ENCODE data around the gene BRIP1. TPM values are rescaled to one million over a fixed set of nuclear protein-coding genes. Genes with fewer than 3 reads are reported as not detected.

The BRIP1 gene
- total RNA-seq, 1 experiment from 2014 or later, result 20.2 TPM

DNA sequence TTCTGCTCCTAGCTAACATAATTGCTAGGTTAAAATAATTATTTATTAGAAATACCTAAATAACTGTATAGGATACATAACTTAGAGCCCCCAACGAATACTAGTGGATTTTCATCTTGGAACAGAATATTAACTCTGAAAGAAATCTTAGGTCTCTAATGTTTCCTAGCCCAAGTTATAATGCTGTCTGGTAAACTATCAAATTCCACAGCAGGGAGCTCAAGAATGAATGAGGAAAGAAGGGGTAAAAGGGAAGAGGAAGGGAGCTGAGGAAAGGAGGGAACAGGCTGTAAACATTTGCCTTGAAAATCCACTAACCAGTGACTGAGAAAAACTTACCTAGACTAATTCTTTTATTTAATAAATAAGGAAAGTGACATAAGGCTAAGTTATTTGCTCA, 179.2 kb downstream of the BRIP1 start:
- Histone ChIP-seq H3K23ac (ENCODE audit: insufficient read length, low read depth, low read length) (no peak overlapping the region), H2AK5ac (ENCODE audit: insufficient read length, low read length) (no peak overlapping the region), H3K79me2 (ENCODE audit: insufficient read depth, low read length) (no peaks in the 10 kb centered on the region), H3K23me2 (ENCODE audit: insufficient read length, low read depth, low read length, poor library complexity, severe bottlenecking) (no peaks in the 10 kb centered on the region), H3K79me1 (ENCODE audit: insufficient read depth, low read depth, low read length, poor library complexity, severe bottlenecking) (no peaks in the 10 kb centered on the region), H3T11ph (ENCODE audit: low read length) (no peak overlapping the region), H4K8ac (replicated peaks; ENCODE audit: insufficient read length, low read depth, low read length) (no peak overlapping the region), H2BK20ac (ENCODE audit: low read depth, low read length, poor library complexity, severe bottlenecking) (no peak overlapping the region), H4K5ac (ENCODE audit: insufficient read length, low read depth, low read length) (no peak overlapping the region), H3K4ac (ENCODE audit: low read depth, low read length) (no peak overlapping the region), H3K14ac (ENCODE audit: insufficient read depth, low read length) (no peak overlapping the region), H4K91ac (ENCODE audit: insufficient read length, low read depth, low read length) (no peak overlapping the region), H2BK120ac (ENCODE audit: low read depth, low read length, poor library complexity, severe bottlenecking) (no peak overlapping the region), H4K20me1 (ENCODE audit: control insufficient read depth, insufficient read depth, insufficient read length) (no peaks in the 10 kb centered on the region), H2BK15ac (ENCODE audit: low read depth, low read length) (no peak overlapping the region), H3K9ac (ENCODE audit: extremely low read depth, insufficient read length, low read length) (no peak overlapping the region), H3K4me1 (ENCODE audit: insufficient read depth, low read length) (no peaks in the 10 kb centered on the region), H3K9me3 (ENCODE audit: control insufficient read depth, low read depth, low read length) (no peaks in the 10 kb centered on the region), H2BK12ac (ENCODE audit: insufficient read length, low read depth, low read length) (no peak overlapping the region), H2AFZ (ENCODE audit: low read length) (no peak overlapping the region), H3K4me2 (ENCODE audit: insufficient read depth, insufficient read length, low read length) (no peak overlapping the region), H3K18ac (ENCODE audit: insufficient read length, low read depth, low read length) (no peak overlapping the region), H2BK5ac (ENCODE audit: insufficient read length, low read length) (no peak overlapping the region), H3K27ac (ENCODE audit: insufficient read length, low read depth, low read length) (no peak overlapping the region), H3K56ac (ENCODE audit: insufficient read length, low read depth, low read length) (no peak overlapping the region), H3K27me3 (ENCODE audit: insufficient read depth, low read length) (no peaks in the 10 kb centered on the region)
- no peak for DNase-seq
- Mint-ChIP-seq H3K9me3 (no peaks in the 10 kb centered on the region), H3K4me3 (no peak overlapping the region), H3K27me3 (ENCODE audit: low read depth) (no peaks in the 10 kb centered on the region), H3K4me1 (no peaks in the 10 kb centered on the region), H3K27ac (no peak overlapping the region), H3K36me3 (ENCODE audit: insufficient read depth in 1 of 3, low read depth in 3 of 3) (peaks cover 0 to 28% (median 21%) of the 10 kb centered on the region in 3 experiments; a peak in 6 of 7 replicates)
- TF ChIP-seq, protein P1, sequence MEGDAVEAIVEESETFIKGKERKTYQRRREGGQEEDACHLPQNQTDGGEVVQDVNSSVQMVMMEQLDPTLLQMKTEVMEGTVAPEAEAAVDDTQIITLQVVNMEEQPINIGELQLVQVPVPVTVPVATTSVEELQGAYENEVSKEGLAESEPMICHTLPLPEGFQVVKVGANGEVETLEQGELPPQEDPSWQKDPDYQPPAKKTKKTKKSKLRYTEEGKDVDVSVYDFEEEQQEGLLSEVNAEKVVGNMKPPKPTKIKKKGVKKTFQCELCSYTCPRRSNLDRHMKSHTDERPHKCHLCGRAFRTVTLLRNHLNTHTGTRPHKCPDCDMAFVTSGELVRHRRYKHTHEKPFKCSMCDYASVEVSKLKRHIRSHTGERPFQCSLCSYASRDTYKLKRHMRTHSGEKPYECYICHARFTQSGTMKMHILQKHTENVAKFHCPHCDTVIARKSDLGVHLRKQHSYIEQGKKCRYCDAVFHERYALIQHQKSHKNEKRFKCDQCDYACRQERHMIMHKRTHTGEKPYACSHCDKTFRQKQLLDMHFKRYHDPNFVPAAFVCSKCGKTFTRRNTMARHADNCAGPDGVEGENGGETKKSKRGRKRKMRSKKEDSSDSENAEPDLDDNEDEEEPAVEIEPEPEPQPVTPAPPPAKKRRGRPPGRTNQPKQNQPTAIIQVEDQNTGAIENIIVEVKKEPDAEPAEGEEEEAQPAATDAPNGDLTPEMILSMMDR (conservative IDR thresholded peaks at IDR 0.05), result no peak
- no CpG with 5 or more reads among the region's 1 CpG for WGBS (ENCODE audit: extremely low coverage, insufficient read length, low lambda C conversion rate)
